PC-9 (cell line): ENCODE data around the gene C21orf58. TPM values are rescaled to one million over a fixed set of nuclear protein-coding genes. Genes with fewer than 3 reads are reported as not detected.

Source experiments
- BruUV-seq: library from RNA; stranded (reverse); fragments of 400-500 nt; replicated peaks from 2 replicates; lab custom pipeline; 2021; lab: Mats Ljungman, UMichigan
- CTCF ChIA-PET: fragments of 300-600 bp; sonication (Branson Sonifier 250); formaldehyde crosslinking; loops from one replicate; lab custom pipeline; 2022; ENCODE audit warnings: antibody characterized with exemption; lab: Charles Lee
- POLR2A ChIA-PET: fragments of 300-600 bp; sonication (Branson Sonifier 250); formaldehyde crosslinking; loops from one replicate; lab custom pipeline; 2022; ENCODE audit warnings: antibody characterized with exemption; ENCODE audit not compliant: unreplicated experiment; lab: Charles Lee
- DNase-seq, 2 experiments: peaks; one replicate each; pipeline versions ENCODE4 v3.0.0 to v3.0.0-alpha.2; 2015 to 2022; ENCODE audit warnings: mixed read lengths in 1 of 2
- H2AFZ ChIP-seq: fragments of 200-600 bp; sonication (generic); 2 replicates; pipeline ENCODE4 v1.8.1; 2017; ENCODE audit warnings: antibody characterized with exemption
- H3F3A ChIP-seq: fragments of 200-600 bp; sonication (generic); 2 replicates; pipeline ENCODE4 v1.8.1; 2017; ENCODE audit warnings: antibody characterized with exemption, mild to moderate bottlenecking, low read depth; ENCODE audit not compliant: insufficient read depth
- H3K27ac ChIP-seq: fragments of 200-600 bp; sonication (generic); 2 replicates; pipeline ENCODE4 v1.6.1; 2016; ENCODE audit warnings: mixed run types
- H3K27me3 ChIP-seq: fragments of 200-600 bp; sonication (generic); 2 replicates; pipeline ENCODE4 v1.6.1; 2016; ENCODE audit warnings: low read depth, mixed run types; ENCODE audit not compliant: insufficient read depth
- H3K36me3 ChIP-seq: fragments of 200-600 bp; sonication (generic); 2 replicates; pipeline ENCODE4 v1.6.1; 2016; ENCODE audit warnings: low read depth, mixed run types
- H3K4me1 ChIP-seq: fragments of 200-600 bp; sonication (generic); replicated peaks from 2 replicates; pipeline ENCODE4 v1.6.1; 2016; ENCODE audit warnings: mixed run types; ENCODE audit not compliant: insufficient read depth
- H3K4me2 ChIP-seq: fragments of 200-600 bp; sonication (generic); 2 replicates; pipeline ENCODE4 v1.6.1; 2017; ENCODE audit warnings: mixed run types
- H3K4me3 ChIP-seq: fragments of 200-600 bp; sonication (generic); 2 replicates; pipeline ENCODE4 v1.6.1; 2016; ENCODE audit warnings: mixed run types
- H3K79me2 ChIP-seq: fragments of 200-600 bp; sonication (generic); 2 replicates; pipeline ENCODE4 v1.6.1; 2017; ENCODE audit warnings: low read depth, mixed run types
- H3K9me2 ChIP-seq: fragments of 200-600 bp; sonication (generic); 2 replicates; pipeline ENCODE4 v1.8.1; 2017; ENCODE audit warnings: mild to moderate bottlenecking; ENCODE audit not compliant: insufficient read depth
- H3K9me3 ChIP-seq: fragments of 200-600 bp; sonication (generic); 2 replicates; pipeline ENCODE4 v1.8.1; 2016; ENCODE audit warnings: low read depth; ENCODE audit not compliant: insufficient read depth
- H4K20me1 ChIP-seq: fragments of 200-600 bp; sonication (generic); 2 replicates; pipeline ENCODE4 v1.8.1; 2017; ENCODE audit not compliant: insufficient read depth
- CTCF ChIP-seq: fragments of 200-600 bp; sonication (generic); conservative IDR thresholded peaks from 2 replicates; pipeline ENCODE4 v1.6.1; 2017; ENCODE audit warnings: mixed run types, antibody characterized with exemption, mild to moderate bottlenecking, moderate library complexity
- EZH2 ChIP-seq: fragments of 200-600 bp; sonication (generic); IDR thresholded peaks from 2 replicates; pipeline ENCODE4 v1.8.0; 2017; ENCODE audit warnings: antibody characterized with exemption, low read depth
- intact Hi-C: fragments of 100-400 bp; cut with micrococcal nuclease; formaldehyde crosslinking; loops from one replicate; pipeline ENCODE4 v1.10.0; 2022; ENCODE audit not compliant: unreplicated experiment
- total RNA-seq: library from RNA; stranded (reverse); gene quantifications from 2 replicates; pipeline ENCODE4 v1.2.3, GENCODE V29; 2021

The C21orf58 gene
- total RNA-seq, 1 experiment from 2014 or later: 28.9 TPM

GRCh38 chr21:46328151-46328550 lies 4.5 kb upstream of the C21orf58 start:
- intact Hi-C loops: no loop called here
- BruUV-seq: no TSS peak
- H3K9me2 ChIP-seq: no peaks in the 10 kb centered on the region
- no peak overlapping the region for H2AFZ ChIP-seq
- DNase-seq: no peak
- no peaks in the 10 kb centered on the region for H3K9me3 ChIP-seq
- peaks cover 40% of the 10 kb centered on the region for H3K79me2 ChIP-seq
- POLR2A ChIA-PET: no interaction called here
- no peaks in the 10 kb centered on the region for H3K27me3 ChIP-seq
- CTCF ChIA-PET: no interaction called here
- H3K27ac ChIP-seq: no peak overlapping the region
- no peaks in the 10 kb centered on the region for H3K36me3 ChIP-seq
- TF ChIP-seq CTCF (no peak), EZH2 (no peak)
- no peak overlapping the region for H3K4me3 ChIP-seq
- peaks cover 4% of the 10 kb centered on the region; the same call in 1 of the 2 replicates for H4K20me1 ChIP-seq
- H3F3A ChIP-seq: peaks cover 8% of the 10 kb centered on the region; the same call in 1 of the 2 replicates
- H3K4me2 ChIP-seq: no peak overlapping the region
- peaks cover 10% of the 10 kb centered on the region for H3K4me1 ChIP-seq

GRCh38 chr21:46327711-46328110 lies 4.0 kb upstream of the C21orf58 start:
- BruUV-seq: no TSS peak
- H4K20me1 ChIP-seq: peaks cover 4% of the 10 kb centered on the region; the same call in 1 of the 2 replicates
- no peaks in the 10 kb centered on the region for H3K9me3 ChIP-seq
- no peak overlapping the region for H3K4me3 ChIP-seq
- H3F3A ChIP-seq: peaks cover 8% of the 10 kb centered on the region; the same call in 1 of the 2 replicates
- no peaks in the 10 kb centered on the region for H3K36me3 ChIP-seq
- intact Hi-C loops: no loop called here
- no peak for TF ChIP-seq CTCF
- no peak for TF ChIP-seq EZH2
- H3K4me2 ChIP-seq: no peak overlapping the region
- no peak overlapping the region for H3K27ac ChIP-seq
- peaks cover 10% of the 10 kb centered on the region for H3K4me1 ChIP-seq
- no peaks in the 10 kb centered on the region for H3K9me2 ChIP-seq
- ChIA-PET POLR2A (no interaction called here), CTCF (no interaction called here)
- H3K79me2 ChIP-seq: peaks cover 45% of the 10 kb centered on the region
- DNase-seq: no peak
- no peak overlapping the region for H2AFZ ChIP-seq
- H3K27me3 ChIP-seq: no peaks in the 10 kb centered on the region

- POLR2A ChIA-PET: no interaction called here
- Histone ChIP-seq H3K9me2 (no peaks in the 10 kb centered on the region), H3K79me2 (peaks cover 57% of the 10 kb centered on the region), H3K36me3 (no peaks in the 10 kb centered on the region), H3K27me3 (no peaks in the 10 kb centered on the region), H4K20me1 (peaks cover 4% of the 10 kb centered on the region; the same call in 1 of the 2 replicates), H2AFZ (no peak overlapping the region), H3K9me3 (no peaks in the 10 kb centered on the region), H3K4me3 (peak overlapping the region; percentile 71), H3K27ac (no peak overlapping the region), H3K4me2 (peak overlapping the region; percentile 99), H3F3A (peaks cover 8% of the 10 kb centered on the region; the same call in 1 of the 2 replicates), H3K4me1 (peaks cover 14% of the 10 kb centered on the region)
- no peak for TF ChIP-seq EZH2
- no peak for TF ChIP-seq CTCF
- intact Hi-C loops: loop anchor here (1.0 kb wide), 1 partner anchor 179 kb away; no protein-coding TSS in a partner anchor
- BruUV-seq: TSS peak; percentile 26
- CTCF ChIA-PET: interaction anchor here (0.9 to 1.4 kb wide), 2 partner anchors 12 to 183 kb away, joined by 4 to 5 read pairs; no protein-coding TSS in a partner anchor
- DNase-seq: peak; percentile 20 to 46
Measured at GRCh38 chr21:46326110-46326703, 2.5 kb upstream of the C21orf58 start.
